Smooth muscle cell (in vitro differentiated cells): ENCODE results near the gene TMOD3. TPM values are rescaled to one million over a fixed set of nuclear protein-coding genes. Genes with fewer than 3 reads are reported as not detected.

Experiments
- DNase-seq: peaks from one replicate; lab custom pipeline; 2025; ENCODE audit not compliant: unreplicated experiment; lab: John Stamatoyannopoulos, UW
- H2AFZ ChIP-seq: fragments of 200-600 bp; sonication (generic); 2 replicates; pipeline ENCODE4 v1.6.0; 2016; ENCODE audit warnings: antibody characterized with exemption, low read depth, mild to moderate bottlenecking
- H3F3A ChIP-seq: fragments of 200-600 bp; sonication (generic); 2 replicates; pipeline ENCODE4 v1.6.0; 2017; ENCODE audit warnings: antibody characterized with exemption, low read depth
- H3K27ac ChIP-seq: fragments of 200-600 bp; sonication (generic); 2 replicates; pipeline ENCODE4 v1.5.1; 2016; ENCODE audit warnings: low read depth, mild to moderate bottlenecking
- H3K27me3 ChIP-seq: fragments of 200-600 bp; sonication (generic); 2 replicates; pipeline ENCODE4 v1.6.1; 2016; ENCODE audit warnings: low read depth, mild to moderate bottlenecking
- H3K36me3 ChIP-seq: fragments of 200-600 bp; sonication (generic); 2 replicates; pipeline ENCODE4 v1.5.1; 2016; ENCODE audit warnings: low read depth
- H3K4me1 ChIP-seq: fragments of 200-600 bp; sonication (generic); 2 replicates; pipeline ENCODE4 v1.5.1; 2016; ENCODE audit warnings: low read depth
- H3K4me2 ChIP-seq: fragments of 200-600 bp; sonication (generic); 2 replicates; pipeline ENCODE4 v1.6.0; 2016; ENCODE audit warnings: mild to moderate bottlenecking
- H3K4me3 ChIP-seq: fragments of 200-600 bp; sonication (generic); 2 replicates; pipeline ENCODE4 v1.5.1; 2016; ENCODE audit warnings: mild to moderate bottlenecking
- H3K79me2 ChIP-seq: fragments of 200-600 bp; sonication (generic); 2 replicates; pipeline ENCODE4 v1.6.0; 2016; ENCODE audit warnings: low read depth, mild to moderate bottlenecking
- H3K9ac ChIP-seq: fragments of 200-600 bp; sonication (generic); 2 replicates; pipeline ENCODE4 v1.6.0; 2016; ENCODE audit warnings: low read depth
- H3K9me3 ChIP-seq: fragments of 200-600 bp; sonication (generic); replicated peaks from 2 replicates; pipeline ENCODE4 v1.5.1; 2016; ENCODE audit warnings: low read depth
- H4K20me1 ChIP-seq: fragments of 200-600 bp; sonication (generic); 2 replicates; pipeline ENCODE4 v1.6.0; 2016; ENCODE audit warnings: low read depth
- CTCF ChIP-seq: fragments of 200-600 bp; sonication (generic); IDR thresholded peaks from 2 replicates; pipeline ENCODE4 v1.5.1; 2017; ENCODE audit warnings: borderline replicate concordance, mild to moderate bottlenecking, antibody characterized with exemption; ENCODE audit not compliant: insufficient read depth, poor library complexity, severe bottlenecking
- WGBS: methylation state at CpG from one replicate; pipeline ENCODE4 v1.1.7; 2016; ENCODE audit warnings: low lambda C conversion rate; 5-methylcytosine and 5-hydroxymethylcytosine counted together
- polyA plus RNA-seq: library from polyadenylated mRNA; unstranded; fragments of >200 nt; fragmentation: Nextera tagmentation; extraction: Ambion mirVana; gene quantifications from 2 replicates; pipeline ENCODE4 v1.2.1, GENCODE V29; 2016
- total RNA-seq: library from RNA; depleted of rRNA; stranded (reverse); fragments of >200 nt; gene quantifications from 2 replicates; pipeline ENCODE4 v1.2.3, GENCODE V29; 2014

Gene TMOD3
- total and polyA plus RNA-seq, 2 experiments from 2014 or later: 18.6 to 35.7 TPM

GRCh38 chr15:51806123-51806522 is 23.3 kb upstream of the TMOD3 start:
- Histone ChIP-seq H3K36me3 (no peaks in the 10 kb centered on the region), H3K27me3 (no peaks in the 10 kb centered on the region), H3K4me3 (no peak overlapping the region), H2AFZ (no peak overlapping the region), H3K9me3 (no peaks in the 10 kb centered on the region), H4K20me1 (no peaks in the 10 kb centered on the region), H3K27ac (no peak overlapping the region), H3K4me2 (no peak overlapping the region), H3K4me1 (no peaks in the 10 kb centered on the region), H3K79me2 (no peaks in the 10 kb centered on the region), H3K9ac (no peak overlapping the region), H3F3A (no peaks in the 10 kb centered on the region)
- no peak for DNase-seq
- no peak for TF ChIP-seq CTCF
- WGBS: 93% methylated on average over 2 of the region's 2 CpGs

- TF ChIP-seq CTCF: no peak
- no peak for DNase-seq
- no peaks in the 10 kb centered on the region for H3K27me3 ChIP-seq
- H3K4me1 ChIP-seq: no peaks in the 10 kb centered on the region
- no peaks in the 10 kb centered on the region for H3F3A ChIP-seq
- 75% methylated on average over 1 of the region's 1 CpG for WGBS
- no peak overlapping the region for H3K4me2 ChIP-seq
- H3K9me3 ChIP-seq: no peaks in the 10 kb centered on the region
- no peak overlapping the region for H2AFZ ChIP-seq
- no peaks in the 10 kb centered on the region for H3K79me2 ChIP-seq
- H3K36me3 ChIP-seq: no peaks in the 10 kb centered on the region
- H3K4me3 ChIP-seq: no peak overlapping the region
- H3K27ac ChIP-seq: no peak overlapping the region
- no peaks in the 10 kb centered on the region for H4K20me1 ChIP-seq
- H3K9ac ChIP-seq: no peak overlapping the region
Measured at GRCh38 chr15:51809457-51809856, 20.0 kb upstream of the TMOD3 start.

- Histone ChIP-seq H3K36me3 (no peaks in the 10 kb centered on the region), H3K4me3 (no peak overlapping the region), H4K20me1 (no peaks in the 10 kb centered on the region), H3K9ac (no peak overlapping the region), H3K27ac (no peak overlapping the region), H3K4me1 (no peaks in the 10 kb centered on the region), H3K27me3 (no peaks in the 10 kb centered on the region), H3K4me2 (no peak overlapping the region), H2AFZ (no peak overlapping the region), H3K79me2 (no peaks in the 10 kb centered on the region), H3K9me3 (no peaks in the 10 kb centered on the region), H3F3A (no peaks in the 10 kb centered on the region)
- DNase-seq: no peak
- no peak for TF ChIP-seq CTCF
- WGBS: 83% methylated on average over 2 of the region's 2 CpGs
Measured at GRCh38 chr15:51812598-51812997, 16.9 kb upstream of the TMOD3 start.

GRCh38 chr15:51814606-51815005 is 14.8 kb upstream of the TMOD3 start:
- no peak overlapping the region for H3K9ac ChIP-seq
- no peaks in the 10 kb centered on the region for H3K36me3 ChIP-seq
- TF ChIP-seq CTCF: no peak
- no peaks in the 10 kb centered on the region for H3K79me2 ChIP-seq
- H2AFZ ChIP-seq: no peak overlapping the region
- no peak overlapping the region for H3K4me3 ChIP-seq
- H3K4me1 ChIP-seq: no peaks in the 10 kb centered on the region
- H3K27ac ChIP-seq: no peak overlapping the region
- no peak overlapping the region for H3K4me2 ChIP-seq
- no peaks in the 10 kb centered on the region for H3K9me3 ChIP-seq
- H3F3A ChIP-seq: no peaks in the 10 kb centered on the region
- no peaks in the 10 kb centered on the region for H3K27me3 ChIP-seq
- DNase-seq: no peak
- 82% methylated on average over 3 of the region's 3 CpGs for WGBS
- H4K20me1 ChIP-seq: no peaks in the 10 kb centered on the region
